K562 (cell line): ENCODE results near the gene MBD4. TPM values are rescaled to one million over a fixed set of nuclear protein-coding genes. Genes with fewer than 3 reads are reported as not detected.

Experiments used
- ATAC-seq: fragments of 200-7000 bp; cut with Tn5 transposase; 3 replicates; pipeline ENCODE4 v1.9.1; 2020; ENCODE audit warnings: moderate library complexity
- BruUV-seq: library from RNA; stranded (reverse); fragments of 400-500 nt; replicated peaks from 2 replicates; lab custom pipeline; 2021; lab: Mats Ljungman, UMichigan
- CTCF ChIA-PET: fragments of 300-600 bp; formaldehyde crosslinking; extraction: SDS; loops from one replicate; lab custom pipeline; 2021; ENCODE audit warnings: low intra/inter-chr PET ratio; lab: Yijun Ruan, JAX
- POLR2A ChIA-PET: fragments of 300-600, 350-650 bp; sonication (Branson Sonifier 250); formaldehyde crosslinking; extraction: SDS; loops from one replicate; lab custom pipeline; 2021; ENCODE audit warnings: antibody characterized with exemption, inconsistent platforms; lab: Yijun Ruan, JAX
- DNase-seq, 4 experiments: peaks; one replicate each; pipeline versions ENCODE4 v3.0.0 to v3.0.0-alpha.2; 2011 to 2018; ENCODE audit warnings: low spot score in 3 of 4, mixed read lengths in 3 of 4; ENCODE audit errors: extremely low read depth in 1 of 4
- FAIRE-seq: peaks from 2 replicates; lab custom pipeline; 2011; peaks lifted over from hg19 to GRCh38; lab: Jason Lieb, UNC
- H2AFZ ChIP-seq: 2 replicates; pipeline ENCODE4 v1.6.0; 2011; ENCODE audit warnings: low read depth, low read length, control low read depth, inconsistent platforms
- H3K27ac ChIP-seq: fragments of 200-600 bp; 3 replicates; pipeline ENCODE4 v1.8.0; 2011; ENCODE audit warnings: low read depth, mild to moderate bottlenecking, control low read depth, inconsistent platforms, low read length, moderate library complexity, mixed read lengths; ENCODE audit errors: extremely low read depth
- H3K27me3 ChIP-seq, 2 experiments: fragments of 300-600 bp in 1 of 2; 2 replicates in 1 of 2; 3 replicates in 1 of 2; pipeline versions ENCODE4 v1.6.0 to v1.8.0; 2011; ENCODE audit warnings: inconsistent platforms in 2 of 2, low read length in 2 of 2, mild to moderate bottlenecking in 1 of 2, mixed read lengths in 1 of 2, moderate library complexity in 1 of 2; ENCODE audit not compliant: control insufficient read depth in 2 of 2, insufficient read depth in 2 of 2
- H3K36me3 ChIP-seq: fragments of 300-600 bp; 3 replicates; pipeline ENCODE4 v1.8.0; 2011; ENCODE audit warnings: mild to moderate bottlenecking, low read length, inconsistent platforms; ENCODE audit not compliant: control insufficient read depth, insufficient read depth
- H3K4me1 ChIP-seq, 2 experiments: fragments of 200-600 bp in 1 of 2; replicated peaks in 1 of 2; 2 replicates in 1 of 2; 3 replicates in 1 of 2; pipeline versions ENCODE4 v1.5.1 to v1.8.0; 2011; ENCODE audit warnings: inconsistent platforms in 2 of 2, low read length in 2 of 2, mild to moderate bottlenecking in 1 of 2, mixed read lengths in 1 of 2, moderate library complexity in 1 of 2; ENCODE audit not compliant: control insufficient read depth in 2 of 2, insufficient read depth in 2 of 2
- H3K4me2 ChIP-seq: 2 replicates; pipeline ENCODE4 v1.6.1; 2011; ENCODE audit warnings: low read length, control low read depth, inconsistent platforms, mixed read lengths; ENCODE audit not compliant: insufficient read depth
- H3K4me3 ChIP-seq: fragments of 200-600 bp; sonication (generic), shearing (Covaris generic); 2 replicates; pipeline ENCODE4 v1.5.1; 2016; ENCODE audit warnings: control low read depth, inconsistent platforms
- H3K79me2 ChIP-seq: fragments of 200-600 bp; 3 replicates; pipeline ENCODE4 v1.8.0; 2011; ENCODE audit warnings: low read length, inconsistent platforms; ENCODE audit not compliant: control insufficient read depth, insufficient read depth
- H3K9ac ChIP-seq, 2 experiments: 2 replicates each; pipeline versions ENCODE4 v1.6.0 to v1.6.1; 2011; ENCODE audit warnings: low read depth in 2 of 2, low read length in 2 of 2, control low read depth in 1 of 2, inconsistent platforms in 1 of 2, mild to moderate bottlenecking in 1 of 2, mixed read lengths in 1 of 2; ENCODE audit not compliant: insufficient read depth in 1 of 2
- H3K9me1 ChIP-seq: one replicate; pipeline ENCODE4 v1.6.0; 2011; ENCODE audit warnings: inconsistent platforms, mild to moderate bottlenecking, low read length, moderate library complexity; ENCODE audit not compliant: control insufficient read depth, insufficient read depth
- H3K9me3 ChIP-seq: replicated peaks from 2 replicates; pipeline ENCODE4 v1.5.1; 2011; ENCODE audit warnings: low read depth, low read length, inconsistent platforms; ENCODE audit not compliant: control insufficient read depth, insufficient read depth
- H4K20me1 ChIP-seq: replicated peaks from 2 replicates; pipeline ENCODE4 v1.6.1; 2011; ENCODE audit warnings: low read length, inconsistent platforms, mixed read lengths; ENCODE audit not compliant: control insufficient read depth, insufficient read depth
- ADNP ChIP-seq: fragments of 200-800 bp; sonication (Bioruptor generic); IDR thresholded peaks from 2 replicates; pipeline ENCODE4 v1.6.1; 2016; ENCODE audit warnings: missing genetic modification characterization, missing compliant biosample characterization
- BCOR ChIP-seq: fragments of 450-650 bp; IDR thresholded peaks from 2 replicates; pipeline ENCODE4 v1.6.1; 2016
- ESRRA ChIP-seq: fragments of 450-650 bp; IDR thresholded peaks from 2 replicates; pipeline ENCODE4 v1.6.1; 2014; ENCODE audit warnings: low read depth, mild to moderate bottlenecking, moderate library complexity, borderline replicate concordance
- ETV6 ChIP-seq, 3 experiments: fragments of 150-350 bp in 1 of 3; sonication (generic) in 1 of 3; formaldehyde crosslinking in 1 of 3; IDR thresholded peaks; 2 replicates each; pipeline versions ENCODE4 v1.6.1 to v1.8.0; 2014 to 2022; ENCODE audit warnings: borderline replicate concordance in 2 of 3, low read depth in 2 of 3, antibody characterized with exemption in 1 of 3, low read length in 1 of 3, mild to moderate bottlenecking in 1 of 3, missing genetic modification reagents in 1 of 3
- KDM1A ChIP-seq, 2 experiments: fragments of 450-650 bp; IDR thresholded peaks; 2 replicates each; pipeline ENCODE4 v1.6.1; 2016; ENCODE audit warnings: mild to moderate bottlenecking in 2 of 2
- NFE2L1 ChIP-seq: fragments of 450-650 bp; IDR thresholded peaks from 2 replicates; pipeline ENCODE4 v1.6.1; 2016; ENCODE audit warnings: missing genetic modification characterization, low read depth, mild to moderate bottlenecking, missing compliant biosample characterization, moderate library complexity, borderline replicate concordance
- RBM25 ChIP-seq: fragments of 200-400 bp; formaldehyde crosslinking; IDR thresholded peaks from 2 replicates; pipeline ENCODE4 v1.6.1; 2018; ENCODE audit warnings: low read length, low read depth, moderate library complexity; ENCODE audit not compliant: severe bottlenecking
- RCOR1 ChIP-seq, 2 experiments: IDR thresholded peaks; 2 replicates each; pipeline ENCODE4 v1.6.1; 2012; ENCODE audit warnings: low read depth in 2 of 2, low read length in 2 of 2, borderline replicate concordance in 1 of 2, improper control_type of control experiment in 1 of 2
- WGBS: fragments of 100-300 bp; shearing (Covaris generic); methylation state at CpG from one replicate; pipeline ENCODE4 v1.1.6; 2016; ENCODE audit warnings: low coverage, mixed read lengths; ENCODE audit not compliant: insufficient coverage; ENCODE audit errors: missing lambda C conversion rate; 5-methylcytosine and 5-hydroxymethylcytosine counted together
- in situ Hi-C: fragments of 300-500 bp; cut with MboI; formaldehyde crosslinking; loops from 4 replicates; pipeline ENCODE4 v1.15.0; 2018; ENCODE audit warnings: inconsistent platforms, mixed read lengths
- intact Hi-C: fragments of 100-400 bp; cut with micrococcal nuclease; formaldehyde crosslinking; loops from 2 replicates; pipeline ENCODE4 v1.14.2; 2022
- polyA plus RNA-seq, 8 experiments: library from polyadenylated mRNA; depleted of rRNA in 4 of 8; stranded (reverse) in 5 of 8; unstranded in 3 of 8; fragments of >200 nt; fragmentation: Nextera tagmentation in 2 of 8; fragmentation: Illumina TruSeq in 1 of 8; extraction: Ambion mirVana in 2 of 8; extraction: Trizol in 1 of 8; gene quantifications; 2 replicates each; pipeline versions ENCODE4 v1.2.1 to v1.2.3, GENCODE V29; 2011 to 2014; ENCODE audit warnings: inconsistent platforms in 1 of 8, missing spikeins in 1 of 8
- total RNA-seq, 7 experiments: library from RNA; depleted of rRNA in 6 of 7; stranded (reverse); fragments of >200 nt in 6 of 7; fragmentation: Illumina TruSeq in 2 of 7; extraction: Trizol in 2 of 7; gene quantifications; 2 replicates each; pipeline versions ENCODE4 v1.2.1 to v1.2.3, GENCODE V29; 2011 to 2021; ENCODE audit warnings: low replicate concordance in 1 of 7

MBD4 gene
- total and polyA plus RNA-seq, 9 of the 15 experiments (the other 6 are each of a cell fraction or from before 2014, with no cell fraction given): 13.3 to 63.9 (median 39.0) TPM

GRCh38 chr3:129422897-129423296 is 16.9 kb downstream of the MBD4 start:
- POLR2A ChIA-PET: interaction anchor here (0.9 to 1.2 kb wide), 3 partner anchors 10 to 39 kb away, joined by 3 to 5 read pairs (median 4); partner anchors contain the start of genes IFT122 and MBD4
- peaks cover 15 to 20% of the 10 kb centered on the region in 2 experiments; a peak in 4 of 5 replicates for H3K4me1 ChIP-seq
- no peaks in the 10 kb centered on the region for H3K9me1 ChIP-seq
- intact Hi-C loops (no loop called here), in situ Hi-C loops (no loop called here)
- FAIRE-seq (no peak), DNase-seq (no peak), ATAC-seq (no peak)
- no peaks in the 10 kb centered on the region for H4K20me1 ChIP-seq
- H2AFZ ChIP-seq: no peak overlapping the region
- no peak overlapping the region for H3K9ac ChIP-seq
- CTCF ChIA-PET: no interaction called here
- no peak overlapping the region for H3K4me2 ChIP-seq
- no peaks in the 10 kb centered on the region for H3K36me3 ChIP-seq
- no TSS peak for BruUV-seq
- H3K27ac ChIP-seq: no peak overlapping the region
- no peaks in the 10 kb centered on the region for H3K27me3 ChIP-seq
- peak; percentile 43; the same call in 1 of the 2 replicates for TF ChIP-seq ESRRA
- peak; percentile 87 for TF ChIP-seq RBM25
- TF ChIP-seq ETV6 (IDR thresholded peaks at IDR 0.05; ENCODE audit: borderline replicate concordance in 1 of 2, low read depth in 2 of 2, low read length in 1 of 2): no peak
- no peak for TF ChIP-seq ETV6 (CRISPR knock-in tag; IDR thresholded peaks at IDR 0.05; ENCODE audit: borderline replicate concordance)
- peak; percentile 43 to 71; a peak in 3 of 4 replicates for TF ChIP-seq KDM1A (IDR thresholded peaks at IDR 0.05)
- peak; percentile 85 for TF ChIP-seq ADNP (tag)
- TF ChIP-seq RCOR1 (IDR thresholded peaks at IDR 0.05; ENCODE audit: borderline replicate concordance in 1 of 2, low read depth in 2 of 2, low read length in 2 of 2): peak in 1 of 2 experiments; percentile 28; a peak in 1 of 4 replicates
- TF ChIP-seq BCOR: peak; percentile 77
- no peak for TF ChIP-seq NFE2L1 (tag)
- H3K4me3 ChIP-seq: no peak overlapping the region
- 38% methylated on average over 1 of the region's 1 CpG for WGBS
- H3K79me2 ChIP-seq: no peaks in the 10 kb centered on the region
- H3K9me3 ChIP-seq: no peaks in the 10 kb centered on the region
